ENCODE measurements around the gene MYORG. TPM values are rescaled to one million over a fixed set of nuclear protein-coding genes. Genes with fewer than 3 reads are reported as not detected.
"Not testable (repeated sequence)": the region's sequence is repeated elsewhere in the genome, so short reads cannot be mapped to it uniquely, and the experiment has no call there.

MYORG gene
- total RNA-seq, 2 donors from 2014 or later, result 7.4 to 12.1 TPM

- DNase-seq (ENCODE audit: low spot score) (no peak), ATAC-seq (ENCODE audit: insufficient number of reproducible peaks, low FRiP score, low read depth) (no peak)
- Histone ChIP-seq H3K4me1 (ENCODE audit: control insufficient read depth in 1 of 2, low read depth in 2 of 2) (peaks cover 26 to 53% of the 10 kb centered on the region in 2 donors), H3K27me3 (replicated peaks; ENCODE audit: insufficient read depth) (no peaks in the 10 kb centered on the region), H3K4me3 (no peak overlapping the region), H3K36me3 (peaks cover 13% of the 10 kb centered on the region), H3K9me3 (no peaks in the 10 kb centered on the region), H3K27ac (peak overlapping the region; percentile 83 to 97)
- TF ChIP-seq CTCF (IDR thresholded peaks at IDR 0.05), result no peak
These were observed 34.9 kb downstream of the MYORG start for GRCh38 chr9:34341659-34342295.

DNA sequence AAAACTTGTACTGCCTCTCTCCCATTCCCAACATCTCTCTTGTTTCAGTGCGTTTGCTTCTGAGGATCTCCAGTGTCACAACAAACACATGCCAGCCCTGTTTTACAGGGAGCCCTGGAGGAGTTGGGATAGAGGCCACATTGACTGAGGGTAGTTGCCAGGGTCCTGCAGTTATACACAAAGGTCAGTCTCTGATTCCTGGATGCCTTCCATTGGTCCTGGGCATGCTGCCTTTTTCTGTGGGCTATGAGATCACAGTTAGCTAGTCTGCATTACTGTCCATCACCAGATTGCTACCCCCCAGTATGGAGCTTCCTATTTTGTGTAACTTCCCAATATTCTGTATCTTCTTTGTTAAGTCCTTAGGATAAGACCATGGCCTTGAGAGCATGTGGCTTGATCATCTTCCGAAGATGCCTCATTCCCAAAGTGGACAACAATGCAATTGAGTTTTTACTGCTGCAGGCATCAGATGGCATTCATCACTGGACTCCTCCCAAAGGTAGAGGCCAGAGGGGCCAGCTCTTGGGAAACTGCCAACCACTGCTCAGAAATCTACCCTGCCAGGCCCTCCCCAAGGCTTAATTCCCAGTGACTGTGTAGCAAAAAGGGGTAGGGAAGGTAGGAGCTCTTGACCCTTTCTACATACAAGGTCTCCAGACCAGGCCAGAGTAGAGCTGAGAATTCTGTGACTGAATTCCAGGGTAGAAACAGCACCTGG, 37.9 kb downstream of the MYORG start:
- Histone ChIP-seq H3K4me1 (ENCODE audit: control insufficient read depth in 1 of 2, low read depth in 2 of 2) (peaks cover 12 to 27% of the 10 kb centered on the region in 2 donors), H3K9me3 (no peaks in the 10 kb centered on the region), H3K4me3 (no peak overlapping the region), H3K27ac (no peak overlapping the region), H3K36me3 (peaks cover 13% of the 10 kb centered on the region), H3K27me3 (replicated peaks; ENCODE audit: insufficient read depth) (no peaks in the 10 kb centered on the region)
- TF ChIP-seq CTCF (IDR thresholded peaks at IDR 0.05), result no peak
- DNase-seq (ENCODE audit: low spot score), result no peak
- no peak for ATAC-seq (ENCODE audit: insufficient number of reproducible peaks, low FRiP score, low read depth)

DNA sequence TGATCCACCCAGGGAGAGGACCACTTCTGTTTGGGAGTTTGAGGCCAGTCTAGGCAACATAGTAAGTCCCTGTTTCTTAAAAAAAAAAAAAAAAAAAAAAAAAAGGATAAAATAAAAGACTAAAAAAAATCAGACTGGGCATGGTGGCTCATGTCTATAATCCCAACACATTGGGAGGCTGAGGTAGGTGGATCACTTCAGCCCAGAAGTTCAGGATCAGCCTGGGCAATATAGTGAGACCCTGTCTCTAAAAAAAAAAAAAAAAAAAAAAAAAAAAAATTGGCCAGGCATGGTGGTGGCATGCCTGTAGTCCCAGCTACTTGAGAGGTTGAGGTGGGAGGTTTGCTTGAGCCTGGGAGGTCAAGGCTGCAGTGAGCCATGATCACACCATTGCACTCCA, 38.6 kb downstream of the MYORG start:
- not testable (repeated sequence) for H3K27ac ChIP-seq; DNase-seq (ENCODE audit: low spot score); H3K9me3 ChIP-seq; ATAC-seq (ENCODE audit: insufficient number of reproducible peaks, low FRiP score, low read depth); H3K27me3 ChIP-seq (replicated peaks; ENCODE audit: insufficient read depth); H3K4me3 ChIP-seq
- H3K36me3 ChIP-seq, result peaks cover 13% of the 10 kb centered on the region
- peaks cover 7 to 20% of the 10 kb centered on the region in 2 donors for H3K4me1 ChIP-seq (ENCODE audit: control insufficient read depth in 1 of 2, low read depth in 2 of 2)

DNA sequence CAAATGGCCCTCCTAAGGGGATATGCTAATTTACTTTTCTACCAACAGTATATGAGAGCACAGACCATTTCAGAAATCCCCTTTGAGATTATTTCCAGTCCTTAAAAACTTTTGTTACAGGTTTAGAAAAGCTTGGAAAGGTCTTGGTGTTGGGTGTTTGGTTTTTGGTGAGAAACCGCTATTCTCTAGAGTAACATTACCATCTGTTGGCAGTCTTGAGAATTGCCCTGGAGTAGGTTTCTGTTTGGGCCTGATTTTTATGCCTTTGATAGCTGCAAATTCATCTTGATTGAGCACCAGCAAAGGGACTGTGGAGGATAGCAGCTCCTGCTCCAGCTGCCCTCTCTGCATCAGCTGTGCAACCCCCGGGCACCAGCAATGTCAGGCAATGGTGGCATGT, 39.3 kb downstream of the MYORG start:
- no peak overlapping the region for H3K4me3 ChIP-seq
- no peaks in the 10 kb centered on the region for H3K27me3 ChIP-seq (replicated peaks; ENCODE audit: insufficient read depth)
- no peak for ATAC-seq (ENCODE audit: insufficient number of reproducible peaks, low FRiP score, low read depth)
- H3K36me3 ChIP-seq, result peaks cover 13% of the 10 kb centered on the region
- no peak for DNase-seq (ENCODE audit: low spot score)
- TF ChIP-seq CTCF (IDR thresholded peaks at IDR 0.05), result no peak
- H3K27ac ChIP-seq, result no peak overlapping the region
- H3K4me1 ChIP-seq (ENCODE audit: control insufficient read depth in 1 of 2, low read depth in 2 of 2), result peaks cover under 1 to 13% of the 10 kb centered on the region in 2 donors
- H3K9me3 ChIP-seq, result no peaks in the 10 kb centered on the region

DNA sequence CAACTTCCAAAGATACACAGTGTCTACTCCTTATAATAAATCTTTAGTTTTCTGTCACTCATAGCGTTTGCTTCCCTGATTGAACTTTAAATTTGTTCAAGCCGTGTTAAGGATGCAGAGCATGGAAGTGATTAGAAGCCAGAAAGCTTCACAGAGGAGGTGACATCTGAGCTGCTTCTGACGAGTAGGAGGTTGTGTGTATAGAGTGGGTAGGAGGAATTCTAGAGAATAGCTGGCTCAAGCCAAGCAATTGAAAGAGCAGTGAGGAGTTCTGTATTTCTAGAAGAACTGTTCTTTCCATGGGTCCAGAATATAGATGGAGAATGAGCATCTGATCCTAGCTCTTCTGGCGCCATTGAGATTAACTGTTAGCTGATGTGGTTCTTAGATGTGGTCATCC, 41.3 kb downstream of the MYORG start:
- Histone ChIP-seq H3K27ac (no peak overlapping the region), H3K36me3 (peaks cover 13% of the 10 kb centered on the region), H3K4me1 (ENCODE audit: control insufficient read depth in 1 of 2, low read depth in 2 of 2) (peaks cover 2 to 5% of the 10 kb centered on the region in 2 donors), H3K4me3 (no peak overlapping the region), H3K27me3 (replicated peaks; ENCODE audit: insufficient read depth) (no peaks in the 10 kb centered on the region), H3K9me3 (no peaks in the 10 kb centered on the region)
- TF ChIP-seq CTCF (IDR thresholded peaks at IDR 0.05), result no peak
- DNase-seq (ENCODE audit: low spot score) (no peak), ATAC-seq (ENCODE audit: insufficient number of reproducible peaks, low FRiP score, low read depth) (no peak)
